HG03558 (cell line): Measurements from ENCODE around the gene GPR137B.
"Not testable (repeated sequence)": the region's sequence is repeated elsewhere in the genome, so short reads cannot be mapped to it uniquely, and the experiment has no call there.

Experiments
- ATAC-seq: cut with Tn5 transposase; IDR thresholded peaks from one replicate; pipeline ENCODE4 v1.9.1; 2021; ENCODE audit warnings: moderate number of reproducible peaks; ENCODE audit not compliant: unreplicated experiment; ENCODE audit errors: extremely low read depth

GPR137B gene

GRCh38 chr1:236156512-236157208, 14.3 kb downstream of the GPR137B start:
- ATAC-seq, result peak; percentile 76

GRCh38 chr1:236158072-236158471, 15.7 kb downstream of the GPR137B start:
- not testable (repeated sequence) for ATAC-seq

GRCh38 chr1:236158719-236159118, 16.4 kb downstream of the GPR137B start:
- no peak for ATAC-seq

GRCh38 chr1:236159704-236160539, 17.6 kb downstream of the GPR137B start:
- peak; percentile 21 for ATAC-seq

GRCh38 chr1:236160540-236161127, 18.3 kb downstream of the GPR137B start:
- ATAC-seq, result no peak

- ATAC-seq, result no peak
Observed at GRCh38 chr1:236161230-236161629, 18.9 kb downstream of the GPR137B start.

- not testable (repeated sequence) for ATAC-seq
Observed at GRCh38 chr1:236161755-236162154, 19.4 kb downstream of the GPR137B start.

- no peak for ATAC-seq
Observed at GRCh38 chr1:236163463-236164153, 21.3 kb downstream of the GPR137B start.

GRCh38 chr1:236164273-236164672, 21.9 kb downstream of the GPR137B start:
- no peak for ATAC-seq

- ATAC-seq, result no peak
Observed at GRCh38 chr1:236165238-236165981, 23.1 kb downstream of the GPR137B start.

GRCh38 chr1:236166041-236166440, 23.7 kb downstream of the GPR137B start:
- ATAC-seq, result no peak

- ATAC-seq, result no peak
Observed at GRCh38 chr1:236167154-236167553, 24.8 kb downstream of the GPR137B start.

- no peak for ATAC-seq
Observed at GRCh38 chr1:236167578-236167977, 25.2 kb downstream of the GPR137B start.

GRCh38 chr1:236168716-236169429, 26.5 kb downstream of the GPR137B start:
- ATAC-seq, result no peak

- ATAC-seq, result no peak
Observed at GRCh38 chr1:236172041-236172579, 29.8 kb downstream of the GPR137B start.

GRCh38 chr1:236173174-236173767, 30.9 kb downstream of the GPR137B start:
- ATAC-seq, result no peak

GRCh38 chr1:236175642-236176336, 33.5 kb downstream of the GPR137B start:
- ATAC-seq, result no peak
